DMS79 (cell line): ENCODE data around the gene NCLN.
"Not testable (repeated sequence)": the region's sequence is repeated elsewhere in the genome, so short reads cannot be mapped to it uniquely, and the experiment has no call there.

Experiments
- DNase-seq: peaks from one replicate; lab custom pipeline; 2025; lab: John Stamatoyannopoulos, UW

The NCLN gene

DNA sequence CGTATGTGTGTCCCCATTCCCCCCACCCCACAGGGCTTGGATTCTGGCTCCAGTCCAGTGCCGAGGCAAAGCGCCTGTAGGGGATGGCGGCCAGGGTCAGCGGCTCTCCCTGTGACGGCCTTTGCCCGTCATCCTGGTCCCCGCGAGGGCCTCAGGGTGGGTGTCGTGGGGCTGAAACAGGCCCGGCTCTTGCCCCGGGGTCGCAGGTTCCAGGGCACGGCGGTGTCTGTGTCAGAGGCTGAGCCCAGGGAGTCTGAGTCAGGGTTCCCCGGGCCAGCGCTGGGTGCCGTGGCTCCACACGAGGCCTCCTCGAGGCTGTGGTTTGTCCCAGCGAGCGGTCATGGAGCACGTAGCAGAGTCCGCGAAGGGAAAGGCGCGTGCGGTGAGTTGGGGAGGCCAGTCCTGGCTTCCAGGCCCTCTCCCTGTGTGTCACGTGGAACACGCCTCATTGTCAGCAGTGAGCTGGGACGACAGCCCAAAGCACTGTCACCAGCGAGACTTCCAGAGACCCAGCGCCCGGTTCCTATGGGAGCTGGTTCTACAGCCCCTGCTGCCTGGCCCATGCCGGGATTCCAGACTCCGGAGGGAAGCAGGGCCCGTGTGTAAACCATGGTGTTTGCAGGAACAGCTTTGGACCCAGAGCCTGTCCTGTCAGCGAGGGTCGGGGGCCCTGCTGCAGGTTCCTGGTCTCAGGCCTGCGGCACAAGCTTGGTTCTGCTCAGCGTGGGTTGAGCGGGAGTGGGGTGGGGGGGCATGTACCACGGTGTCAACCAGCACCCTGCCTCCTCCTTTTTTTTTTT is 13.4 kb downstream of the NCLN start:
- DNase-seq = no peak

DNA sequence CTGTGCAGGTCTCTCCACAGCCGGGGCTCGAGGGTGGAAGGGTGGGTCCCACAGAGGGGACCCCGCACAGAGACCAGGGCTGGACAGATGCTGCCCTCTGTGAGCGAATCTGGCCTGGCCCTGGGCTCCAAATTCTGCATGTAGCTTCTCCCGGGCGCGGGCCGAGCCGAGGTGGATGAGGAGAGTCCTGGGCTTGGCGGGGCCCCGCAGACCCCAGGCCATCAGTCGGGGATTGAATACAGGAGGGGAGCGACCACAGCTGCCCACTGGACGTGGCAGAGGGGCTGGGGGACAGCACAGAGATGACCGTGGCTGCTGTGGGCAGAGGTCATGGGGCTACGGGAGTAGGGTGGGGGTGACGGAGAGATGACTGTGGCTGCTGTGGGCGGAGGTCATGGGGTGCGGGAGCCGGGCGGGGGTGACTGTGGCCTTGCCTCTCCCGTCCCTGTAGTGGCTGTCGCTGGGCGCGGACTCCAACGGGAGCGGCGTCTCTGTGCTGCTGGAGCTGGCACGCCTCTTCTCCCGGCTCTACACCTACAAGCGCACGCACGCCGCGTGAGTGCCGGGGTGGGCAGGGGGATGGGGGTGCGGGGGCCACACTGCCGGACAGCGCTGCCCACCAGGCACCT is 15.5 kb downstream of the NCLN start:
- DNase-seq = no peak

DNA sequence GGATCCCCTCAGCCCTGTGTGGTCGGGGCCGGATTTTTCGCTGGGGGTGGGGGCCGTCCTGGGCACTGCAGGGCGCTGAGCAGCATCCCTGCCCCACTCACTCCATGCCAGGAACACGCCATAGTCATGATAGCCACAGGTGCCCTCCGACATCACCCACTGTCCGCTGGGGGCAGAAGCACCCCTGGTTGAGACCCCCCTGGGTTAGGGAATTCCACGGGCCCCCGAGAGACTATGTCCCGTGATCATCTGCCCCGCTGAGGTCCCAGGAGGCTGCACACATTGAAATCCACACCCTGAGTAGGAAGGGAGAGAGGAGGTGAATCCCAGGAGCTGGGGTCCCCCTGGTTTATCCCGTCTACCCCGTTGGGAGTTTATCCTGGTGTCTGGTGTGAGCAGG is 16.2 kb downstream of the NCLN start:
- DNase-seq = no peak

DNA sequence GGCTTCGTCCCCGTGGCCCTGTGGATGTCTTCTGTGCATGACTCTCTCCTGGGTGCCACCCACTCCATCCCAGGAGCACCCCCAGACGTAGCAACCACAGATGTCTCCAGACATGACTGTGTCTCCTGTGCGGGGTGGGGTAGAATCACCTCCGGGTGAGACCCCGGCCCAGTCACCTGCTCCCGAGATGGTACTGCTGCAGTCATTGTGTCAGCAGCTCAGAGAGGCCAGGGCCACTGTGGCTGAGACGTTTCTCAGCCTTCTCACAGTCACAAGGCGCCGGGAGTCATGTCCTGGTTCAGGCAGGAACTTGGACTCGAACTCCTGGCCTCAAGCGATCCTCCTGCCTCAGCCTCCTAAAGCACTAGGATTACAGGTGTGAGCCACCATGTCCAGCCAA is 16.6 kb downstream of the NCLN start:
- DNase-seq = no peak

DNA sequence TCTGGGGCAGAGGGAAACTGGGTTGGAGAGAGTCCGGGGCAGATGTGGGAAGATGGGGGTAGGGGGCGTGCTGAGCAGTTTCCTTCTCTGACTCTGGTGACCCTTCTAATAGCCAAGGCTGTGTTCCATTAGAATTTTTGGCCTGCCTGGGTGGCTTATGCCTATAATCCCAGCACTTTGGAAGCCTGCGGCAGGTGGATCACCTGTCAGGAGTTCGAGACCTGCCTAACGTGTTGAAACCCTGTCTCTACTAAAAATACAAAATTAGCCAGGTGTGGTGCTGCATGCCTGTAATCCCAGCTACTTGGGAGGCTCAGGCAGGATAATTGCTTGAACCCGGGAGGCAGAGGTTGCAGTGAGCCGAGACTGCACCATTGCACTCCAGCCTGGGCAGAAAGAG is 17.2 kb downstream of the NCLN start:
- not testable (repeated sequence) for DNase-seq

DNA sequence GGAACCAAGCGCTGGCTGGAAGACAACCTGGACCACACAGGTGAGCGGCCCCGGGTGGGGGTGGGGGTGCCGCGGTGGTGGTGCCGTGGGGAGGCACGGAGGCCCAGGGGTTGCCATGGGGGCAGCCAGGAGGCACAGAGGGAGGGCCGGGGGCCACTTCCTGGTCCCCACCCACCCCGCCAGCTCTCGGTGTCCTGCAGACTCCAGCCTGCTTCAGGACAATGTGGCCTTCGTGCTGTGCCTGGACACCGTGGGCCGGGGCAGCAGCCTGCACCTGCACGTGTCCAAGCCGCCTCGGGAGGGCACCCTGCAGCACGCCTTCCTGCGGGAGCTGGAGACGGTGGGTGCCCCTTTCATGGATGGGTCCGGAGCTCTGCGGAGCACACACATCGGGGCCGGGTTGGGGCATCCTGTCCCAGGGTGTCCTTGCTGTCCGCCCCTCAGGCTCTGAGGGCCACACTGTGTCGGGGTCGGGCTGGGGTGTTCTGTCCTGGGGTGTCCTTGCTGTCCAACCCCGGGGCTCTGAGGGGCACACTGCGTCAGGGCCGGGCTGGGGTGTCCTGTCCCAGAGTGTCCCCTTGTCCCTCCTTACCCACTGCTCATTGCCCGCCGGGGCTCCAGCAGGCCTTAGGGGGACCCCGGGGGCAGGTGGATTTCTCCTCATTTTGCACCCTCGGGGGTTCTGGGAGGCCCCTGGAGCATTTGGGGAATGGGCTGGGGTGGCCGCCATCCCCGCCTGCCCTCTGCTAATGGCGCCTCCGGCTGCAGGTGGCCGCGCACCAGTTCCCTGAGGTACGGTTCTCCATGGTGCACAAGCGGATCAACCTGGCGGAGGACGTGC is 18.3 kb downstream of the NCLN start:
- no peak for DNase-seq

DNA sequence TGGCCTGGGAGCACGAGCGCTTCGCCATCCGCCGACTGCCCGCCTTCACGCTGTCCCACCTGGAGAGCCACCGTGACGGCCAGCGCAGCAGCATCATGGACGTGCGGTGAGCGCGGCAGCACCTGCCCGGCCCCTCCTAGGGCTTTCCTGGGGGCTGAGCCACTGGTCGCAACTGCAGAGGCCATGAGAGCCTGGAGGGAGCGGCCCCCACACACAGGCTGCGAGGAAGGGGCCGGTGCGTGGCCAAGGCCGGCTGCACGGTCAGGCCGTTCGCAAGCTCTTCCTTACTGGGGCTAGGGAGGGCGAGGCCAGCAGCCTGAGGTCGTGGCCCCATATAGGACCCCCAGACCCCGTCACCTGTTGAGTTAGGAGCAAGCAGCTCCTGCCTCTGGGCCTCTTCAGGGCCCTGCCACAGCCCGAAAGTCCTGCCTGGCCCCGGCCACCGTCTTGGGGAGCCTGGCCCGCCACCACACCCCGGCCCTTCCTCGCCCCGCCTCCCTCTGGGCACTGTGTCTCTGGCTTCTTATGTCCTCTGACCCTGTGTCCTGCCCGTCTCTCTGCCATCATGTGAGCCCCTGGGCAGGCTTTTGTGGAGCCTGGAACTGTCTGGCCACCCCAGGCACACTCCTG is 19.0 kb downstream of the NCLN start:
- no peak for DNase-seq

DNA sequence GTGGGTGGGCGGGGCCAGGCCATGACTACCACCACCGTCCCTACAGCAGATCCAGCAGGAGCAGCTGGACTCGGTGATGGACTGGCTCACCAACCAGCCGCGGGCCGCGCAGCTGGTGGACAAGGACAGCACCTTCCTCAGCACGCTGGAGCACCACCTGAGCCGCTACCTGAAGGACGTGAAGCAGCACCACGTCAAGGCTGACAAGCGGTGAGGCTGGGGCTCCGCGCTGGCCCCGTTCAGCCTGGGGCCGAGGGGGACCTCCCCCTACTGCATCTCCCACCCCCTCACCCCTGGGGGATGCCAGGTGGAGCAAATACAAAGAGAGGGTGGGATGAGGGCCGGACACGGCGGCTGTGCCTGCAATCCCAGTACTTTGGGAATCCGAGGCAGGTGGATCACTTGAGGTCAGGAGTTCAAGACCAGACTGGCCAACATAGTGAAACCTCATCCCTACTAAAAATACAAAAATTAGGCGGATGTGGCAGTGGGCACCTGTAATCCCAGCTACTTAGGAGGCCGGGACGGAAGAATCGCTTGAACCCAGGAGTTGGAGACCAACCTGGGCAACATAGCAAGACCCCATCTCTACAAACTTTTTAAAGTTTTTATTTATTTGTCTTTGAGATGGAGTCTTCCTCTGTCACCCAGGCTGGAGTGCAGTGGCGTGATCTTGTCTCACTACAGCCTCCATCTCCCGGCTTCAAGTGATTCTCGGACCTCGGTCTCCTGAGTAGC is 20.7 kb downstream of the NCLN start:
- no peak for DNase-seq

DNA sequence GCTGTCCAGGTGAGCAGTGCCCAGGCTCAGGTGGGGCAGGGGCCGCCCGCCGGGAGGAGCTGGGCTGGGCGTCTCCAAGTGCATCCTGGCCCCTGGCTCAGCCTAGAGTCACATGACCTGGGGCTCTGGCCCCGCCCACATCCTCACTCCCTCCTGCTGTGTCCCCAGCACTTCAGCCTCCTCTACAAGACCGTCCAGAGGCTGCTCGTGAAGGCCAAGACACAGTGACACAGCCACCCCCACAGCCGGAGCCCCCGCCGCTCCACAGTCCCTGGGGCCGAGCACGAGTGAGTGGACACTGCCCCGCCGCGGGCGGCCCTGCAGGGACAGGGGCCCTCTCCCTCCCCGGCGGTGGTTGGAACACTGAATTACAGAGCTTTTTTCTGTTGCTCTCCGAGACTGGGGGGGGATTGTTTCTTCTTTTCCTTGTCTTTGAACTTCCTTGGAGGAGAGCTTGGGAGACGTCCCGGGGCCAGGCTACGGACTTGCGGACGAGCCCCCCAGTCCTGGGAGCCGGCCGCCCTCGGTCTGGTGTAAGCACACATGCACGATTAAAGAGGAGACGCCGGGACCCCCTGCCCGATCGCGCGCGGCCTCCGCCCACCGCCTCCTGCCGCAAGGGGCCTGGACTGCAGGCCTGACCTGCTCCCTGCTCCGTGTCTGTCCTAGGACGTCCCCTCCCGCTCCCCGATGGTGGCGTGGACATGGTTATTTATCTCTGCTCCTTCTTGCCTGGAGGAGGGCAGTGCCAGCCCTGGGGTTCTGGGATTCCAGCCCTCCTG is 21.9 kb downstream of the NCLN start:
- DNase-seq = no peak

DNA sequence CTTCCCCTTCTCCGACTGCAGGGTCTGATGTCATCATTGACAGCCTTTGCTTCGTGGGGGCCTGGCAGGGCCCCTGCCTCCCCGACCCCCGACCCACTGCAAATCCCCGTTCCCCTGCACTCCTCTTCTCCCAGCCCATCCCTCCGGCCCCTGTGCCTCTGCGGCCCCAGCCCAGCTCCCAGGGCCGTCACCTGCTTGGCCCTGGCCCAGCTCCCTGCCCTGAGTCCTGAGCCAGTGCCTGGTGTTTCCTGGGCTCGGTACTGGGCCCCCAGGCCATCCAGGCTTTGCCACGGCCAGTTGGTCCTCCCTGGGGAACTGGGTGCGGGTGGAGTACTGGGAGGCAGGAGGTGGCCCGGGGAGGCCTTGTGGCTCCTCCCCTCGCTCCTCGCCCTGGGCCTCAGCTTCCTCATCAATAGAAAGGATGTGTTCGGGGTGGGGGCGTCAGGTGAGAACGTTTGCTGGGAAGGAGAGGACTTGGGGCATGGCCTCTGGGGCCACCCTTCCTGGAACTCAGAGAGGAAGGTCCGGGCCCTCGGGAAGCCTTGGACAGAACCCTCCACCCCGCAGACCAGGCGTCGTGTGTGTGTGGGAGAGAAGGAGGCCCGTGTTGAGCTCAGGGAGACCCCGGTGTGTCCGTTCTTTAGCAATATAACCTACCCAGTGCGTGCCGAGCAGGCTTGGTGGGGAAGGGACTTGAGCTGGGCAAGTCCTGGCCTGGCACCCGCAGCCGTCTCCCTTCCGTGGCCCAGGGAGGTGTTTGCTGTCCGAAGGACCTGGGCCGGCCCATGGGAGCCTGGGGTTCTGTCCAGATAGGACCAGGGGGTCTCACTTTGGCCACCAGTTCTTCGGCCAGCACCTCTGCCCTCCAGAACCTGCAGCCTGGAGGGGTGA is 22.8 kb downstream of the NCLN start:
- no peak for DNase-seq

DNA sequence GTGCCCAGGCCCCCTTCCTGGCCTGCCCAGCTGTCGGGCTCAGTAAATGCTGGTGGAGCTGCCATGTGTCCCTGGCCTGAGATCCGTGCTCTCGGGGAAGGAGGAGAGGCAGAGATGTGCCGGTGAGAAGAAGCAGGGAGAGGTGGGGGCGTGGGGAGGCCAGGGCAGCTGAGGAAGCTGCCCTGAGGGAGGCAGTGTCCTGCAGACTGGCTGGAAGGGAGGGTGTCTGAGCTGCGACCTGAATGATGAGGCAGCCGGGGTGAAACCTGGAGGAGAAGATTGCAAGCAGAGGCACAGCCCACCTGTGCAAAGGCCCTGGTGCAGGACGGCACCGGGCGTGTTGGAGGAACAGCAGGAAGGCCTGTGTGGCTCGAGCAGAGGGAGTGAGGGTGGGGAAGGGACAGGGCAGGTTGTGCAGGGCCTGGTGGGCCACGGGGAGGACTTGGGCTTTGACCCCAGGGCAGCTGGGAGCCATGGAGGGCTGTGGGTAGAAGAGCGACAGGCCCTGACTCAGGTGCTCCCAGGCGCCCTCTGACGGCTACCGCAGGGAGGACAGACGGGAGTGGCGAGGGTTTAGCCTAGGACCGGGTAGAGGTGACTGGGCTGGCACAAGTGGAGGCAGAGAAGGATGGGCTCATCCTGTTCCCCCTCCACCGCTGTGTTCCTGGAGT is 24.8 kb downstream of the NCLN start:
- DNase-seq = no peak

DNA sequence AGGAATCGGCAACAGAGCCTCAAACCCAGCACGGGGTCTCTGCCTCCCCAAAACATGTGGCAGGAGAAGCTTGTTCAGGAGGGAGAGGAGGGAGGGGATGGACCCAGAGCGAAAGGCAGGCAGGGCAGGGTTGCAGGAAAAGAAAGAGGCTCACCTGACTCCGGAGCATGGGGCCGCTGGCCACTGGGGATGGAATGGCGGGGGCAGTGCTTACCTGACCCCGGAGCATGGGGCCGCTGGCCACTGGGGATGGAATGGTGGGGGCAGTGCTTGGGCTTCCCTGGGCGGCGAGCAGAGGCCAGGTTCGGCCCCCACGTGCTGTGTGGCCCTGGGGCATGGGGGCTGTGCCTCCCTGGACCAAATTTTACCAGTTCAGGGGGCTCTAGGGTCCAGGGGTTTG is 25.5 kb downstream of the NCLN start:
- no peak for DNase-seq

DNA sequence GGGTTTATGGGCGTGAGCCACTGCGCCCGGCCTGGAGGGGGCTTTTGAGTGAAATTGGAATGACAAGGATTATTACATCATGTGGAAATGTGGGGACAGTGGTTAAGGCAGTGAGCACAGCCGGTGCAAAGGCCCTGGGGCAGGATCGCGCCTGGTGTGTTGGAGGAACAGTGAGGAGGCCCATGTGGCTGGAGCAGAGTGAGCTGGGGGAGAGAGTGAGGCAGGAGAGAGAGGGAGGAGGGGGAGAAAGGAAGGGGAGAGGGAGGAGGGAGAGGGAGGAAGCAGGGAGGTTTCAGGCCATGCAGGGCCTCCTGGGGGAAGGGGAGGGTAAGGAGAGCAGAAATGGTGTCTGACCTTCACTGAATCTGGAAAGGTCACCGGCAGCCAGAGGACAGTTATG is 27.4 kb downstream of the NCLN start:
- no peak for DNase-seq

DNA sequence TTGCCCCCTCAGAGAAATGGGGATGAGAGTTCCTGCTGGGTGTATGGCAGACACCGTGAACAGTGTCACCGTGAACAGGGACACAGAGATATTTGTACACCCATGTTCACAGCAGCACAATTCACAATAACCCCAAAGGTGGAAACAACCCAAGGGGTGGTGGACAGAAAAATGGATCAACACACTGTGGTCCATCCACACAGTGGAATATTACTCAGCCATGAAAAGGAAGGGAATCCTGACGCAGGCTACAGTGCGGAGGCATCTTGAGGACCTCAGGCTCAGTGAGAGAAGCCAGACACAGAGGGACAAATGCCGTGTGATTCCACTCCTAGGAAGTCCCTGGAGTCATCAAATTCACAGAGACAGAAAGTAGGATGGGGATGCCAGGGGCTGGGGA is 31.1 kb downstream of the NCLN start:
- DNase-seq = no peak

DNA sequence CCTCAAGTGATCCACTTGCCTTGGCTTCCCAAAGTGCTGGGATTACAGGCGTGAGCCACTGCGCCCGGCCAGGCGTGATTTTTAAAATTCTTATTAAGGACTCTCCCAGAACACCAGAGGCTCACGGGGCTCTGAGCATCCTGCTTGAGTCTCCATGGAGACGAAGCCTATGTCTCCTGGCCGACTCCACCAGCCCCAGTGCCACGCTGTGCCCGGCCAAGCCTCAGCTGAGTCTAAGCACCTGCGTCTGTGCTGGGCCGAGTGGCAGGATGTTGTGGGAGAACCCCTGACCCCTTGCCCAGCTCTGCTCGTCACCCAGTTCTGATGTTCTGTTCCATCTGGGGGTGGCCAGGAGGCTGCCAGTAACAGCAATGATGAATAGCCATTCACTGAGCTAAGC is 34.8 kb downstream of the NCLN start:
- DNase-seq = no peak

DNA sequence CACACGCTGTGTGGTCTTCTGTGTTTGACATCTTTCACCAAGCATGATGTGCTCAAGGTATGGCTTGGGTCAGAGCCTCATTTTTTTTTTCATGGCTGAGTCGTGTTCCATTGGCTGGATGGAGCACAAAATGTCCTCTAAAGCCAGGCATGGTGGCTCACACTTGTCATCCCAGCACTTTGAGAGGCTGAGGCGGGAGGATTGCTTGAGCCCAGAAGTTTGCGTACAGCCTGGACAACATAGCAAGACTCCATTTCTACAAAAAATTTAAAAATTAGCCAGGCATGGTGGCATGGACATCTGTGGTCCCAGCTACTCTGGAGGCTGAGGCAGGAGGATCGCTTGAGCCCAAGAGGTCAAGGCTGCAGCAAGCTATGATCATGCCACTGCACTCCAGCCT is 35.8 kb downstream of the NCLN start:
- DNase-seq = not testable (repeated sequence)

DNA sequence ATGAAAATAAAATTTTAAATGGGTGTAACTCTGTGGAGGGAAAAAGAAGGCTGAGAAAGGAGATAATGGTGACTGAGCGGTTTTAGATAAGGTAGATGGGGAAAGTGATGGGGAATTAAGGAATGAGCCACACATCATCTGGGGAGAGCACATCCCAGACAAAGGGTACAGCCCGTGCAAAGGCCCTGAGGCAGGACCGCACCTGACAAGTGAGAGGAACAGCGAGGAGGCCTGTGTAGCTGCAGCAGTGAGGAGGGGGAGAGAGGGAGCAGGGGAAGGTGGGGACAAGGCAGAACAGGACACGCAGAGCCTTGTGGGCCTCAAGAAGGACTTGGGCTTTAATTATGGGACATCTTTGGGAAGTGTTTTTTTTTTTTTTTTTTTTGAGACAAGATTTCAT is 37.0 kb downstream of the NCLN start:
- DNase-seq = no peak

DNA sequence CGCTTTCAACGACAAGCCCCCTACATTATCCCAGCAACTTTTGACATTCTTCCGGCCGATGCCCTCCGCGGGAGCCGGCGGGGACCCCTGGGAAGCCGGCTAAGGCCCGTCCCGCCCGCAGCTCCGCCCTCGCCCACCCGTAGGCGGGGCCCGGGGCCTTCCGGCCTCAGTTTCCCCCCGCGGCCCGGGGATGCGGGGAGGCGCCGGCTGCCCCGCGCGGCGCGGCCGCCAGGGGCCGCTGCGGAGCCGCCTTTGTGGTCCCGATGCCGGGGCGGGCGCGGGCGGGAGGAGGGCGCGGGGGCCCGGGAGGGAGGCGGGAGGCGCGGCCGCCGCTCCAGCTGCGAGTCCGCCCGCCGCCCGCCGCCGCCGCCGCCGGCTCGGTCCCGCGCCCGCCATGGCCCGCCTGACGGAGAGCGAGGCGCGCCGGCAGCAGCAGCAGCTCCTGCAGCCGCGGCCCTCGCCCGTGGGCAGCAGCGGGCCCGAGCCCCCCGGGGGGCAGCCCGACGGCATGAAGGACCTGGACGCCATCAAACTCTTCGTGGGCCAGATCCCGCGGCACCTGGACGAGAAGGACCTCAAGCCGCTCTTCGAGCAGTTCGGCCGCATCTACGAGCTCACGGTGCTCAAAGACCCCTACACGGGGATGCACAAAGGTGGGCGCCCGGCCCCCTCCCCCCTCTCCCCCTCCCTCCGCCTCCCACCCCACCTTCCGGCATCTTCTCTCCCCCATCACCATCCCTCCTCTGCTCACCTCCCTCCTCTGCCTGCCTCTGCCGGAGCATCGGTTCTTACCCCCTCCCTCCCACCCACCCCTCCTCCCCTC is 38.8 kb downstream of the NCLN start, which contains the start of gene CELF5:
Gene CELF5, plus strand, starts transcription at position 316 of the 823 bp plus-strand sequence. Its CDS starts 79 bp downstream, at position 395.
- DNase-seq = peak; percentile 13

DNA sequence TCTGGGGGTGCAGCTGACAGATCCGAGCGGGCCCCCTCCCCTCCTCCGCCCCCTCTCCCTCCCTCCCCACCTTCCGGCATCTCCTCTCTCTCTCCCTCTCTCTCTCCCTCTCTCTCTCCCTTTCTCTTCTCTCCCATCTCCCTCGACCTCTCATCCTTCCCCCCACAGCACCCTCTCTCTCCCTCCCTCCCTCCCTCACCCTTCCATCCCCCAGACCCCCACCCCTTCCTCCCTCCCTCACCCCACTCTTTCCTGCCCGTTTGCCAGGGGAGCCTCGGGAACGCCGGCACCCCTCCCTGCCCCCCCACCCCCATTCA is 39.4 kb downstream of the NCLN start:
- DNase-seq = no peak
